Neural cell (in vitro differentiated cells): ENCODE results near the gene AATK. TPM values are rescaled to one million over a fixed set of nuclear protein-coding genes. Genes with fewer than 3 reads are reported as not detected.

Source experiments
- H2AFZ ChIP-seq: fragments of 200-600, 300-800 bp; sonication (generic), shearing (Covaris generic); 2 replicates; pipeline ENCODE4 v1.6.0; 2014; ENCODE audit warnings: low read depth, mild to moderate bottlenecking, antibody characterized with exemption, low read length, moderate library complexity
- H3F3A ChIP-seq: fragments of 200-600 bp; shearing (Covaris generic); 2 replicates; pipeline ENCODE4 v1.6.1; 2016; ENCODE audit warnings: mild to moderate bottlenecking, moderate library complexity, mixed read lengths, antibody characterized with exemption, low read length; ENCODE audit not compliant: insufficient read depth, poor library complexity, severe bottlenecking
- H3K27ac ChIP-seq: fragments of 200-600, 300-800 bp; sonication (generic), shearing (Covaris generic); 2 replicates; pipeline ENCODE4 v1.5.1; 2014; ENCODE audit warnings: mild to moderate bottlenecking, low read length, moderate library complexity
- H3K27me3 ChIP-seq: fragments of 300-800, 200-600 bp; sonication (generic), shearing (Covaris generic); 2 replicates; pipeline ENCODE4 v1.6.0; 2014; ENCODE audit warnings: mild to moderate bottlenecking, low read depth, low read length, moderate library complexity; ENCODE audit not compliant: insufficient read depth
- H3K36me3 ChIP-seq: fragments of 300-800, 200-600 bp; sonication (generic), shearing (Covaris generic); 2 replicates; pipeline ENCODE4 v1.5.1; 2014; ENCODE audit warnings: mild to moderate bottlenecking, antibody characterized with exemption, low read length, moderate library complexity; ENCODE audit not compliant: insufficient read depth
- H3K4me2 ChIP-seq: fragments of 300-800, 200-600 bp; sonication (generic), shearing (Covaris generic); 2 replicates; pipeline ENCODE4 v1.6.0; 2014; ENCODE audit warnings: mild to moderate bottlenecking, low read length
- H3K4me3 ChIP-seq: fragments of 300-800, 200-600 bp; sonication (generic), shearing (Covaris generic); 2 replicates; pipeline ENCODE4 v1.5.1; 2014; ENCODE audit warnings: mild to moderate bottlenecking, low read length, moderate library complexity
- H3K79me2 ChIP-seq: fragments of 200-600 bp; shearing (Covaris generic); replicated peaks from 2 replicates; pipeline ENCODE4 v1.6.0; 2014; ENCODE audit warnings: mild to moderate bottlenecking, low read length, moderate library complexity; ENCODE audit not compliant: insufficient read depth
- H3K9ac ChIP-seq: fragments of 300-800, 200-600 bp; sonication (generic), shearing (Covaris generic); 2 replicates; pipeline ENCODE4 v1.6.1; 2016; ENCODE audit warnings: mild to moderate bottlenecking, low read length, mixed read lengths
- H3K9me2 ChIP-seq: fragments of 200-600 bp; shearing (Covaris generic); 2 replicates; pipeline ENCODE4 v1.6.1; 2016; ENCODE audit warnings: mild to moderate bottlenecking, low read length, mixed read lengths; ENCODE audit not compliant: insufficient read depth
- H3K9me3 ChIP-seq: fragments of 200-600, 300-800 bp; sonication (generic), shearing (Covaris generic); 2 replicates; pipeline ENCODE4 v1.6.1; 2016; ENCODE audit warnings: mild to moderate bottlenecking, mixed run types, low read length, moderate library complexity, mixed read lengths
- H4K20me1 ChIP-seq: fragments of 200-600 bp; shearing (Covaris generic); 2 replicates; pipeline ENCODE4 v1.6.1; 2016; ENCODE audit warnings: mild to moderate bottlenecking, mixed run types; ENCODE audit not compliant: insufficient read depth
- EP300 ChIP-seq: fragments of 450-650 bp; conservative IDR thresholded peaks from 2 replicates; pipeline ENCODE4 v1.6.1; 2014; ENCODE audit warnings: antibody characterized with exemption, mild to moderate bottlenecking, moderate library complexity; ENCODE audit not compliant: poor library complexity, severe bottlenecking
- EZH2 ChIP-seq: fragments of 200-600, 300-800 bp; shearing (Covaris generic), sonication (generic); IDR thresholded peaks from 2 replicates; pipeline ENCODE4 v1.6.1; 2014; ENCODE audit warnings: antibody characterized with exemption, low read length, borderline replicate concordance, mild to moderate bottlenecking; ENCODE audit not compliant: insufficient read depth, poor library complexity, severe bottlenecking
- MXI1 ChIP-seq: fragments of 450-650 bp; conservative IDR thresholded peaks from 2 replicates; pipeline ENCODE4 v1.6.1; 2014; ENCODE audit warnings: antibody characterized with exemption, mild to moderate bottlenecking; ENCODE audit not compliant: poor library complexity, severe bottlenecking
- POLR2AphosphoS5 ChIP-seq: IDR thresholded peaks from 2 replicates; pipeline ENCODE4 v1.6.1; 2012
- RAD21 ChIP-seq: fragments of 450-650 bp; conservative IDR thresholded peaks from 2 replicates; pipeline ENCODE4 v1.6.1; 2014; ENCODE audit warnings: antibody characterized with exemption, mild to moderate bottlenecking, moderate library complexity
- REST ChIP-seq: IDR thresholded peaks from 2 replicates; pipeline ENCODE4 v1.6.1; 2012; ENCODE audit warnings: borderline replicate concordance
- SMC3 ChIP-seq: fragments of 450-650 bp; conservative IDR thresholded peaks from 2 replicates; pipeline ENCODE4 v1.6.1; 2014; ENCODE audit warnings: antibody characterized with exemption, mild to moderate bottlenecking, moderate library complexity; ENCODE audit not compliant: poor library complexity
- TAF1 ChIP-seq: IDR thresholded peaks from 2 replicates; pipeline ENCODE4 v1.6.1; 2012; ENCODE audit warnings: low read depth
- polyA plus RNA-seq: library from polyadenylated mRNA; depleted of rRNA; stranded (reverse); fragments of >200 nt; gene quantifications from 2 replicates; pipeline ENCODE4 v1.2.3, GENCODE V29; 2014
- TF ChIP-seq, protein P1 (sequence below): fragments of 450-650 bp; IDR thresholded peaks from 2 replicates; pipeline ENCODE4 v1.5.1; 2014; ENCODE audit warnings: antibody characterized with exemption, mild to moderate bottlenecking, moderate library complexity; ENCODE audit not compliant: poor library complexity, severe bottlenecking

AATK gene
- polyA plus RNA-seq, 1 donor from 2014 or later = 11.1 TPM

DNA sequence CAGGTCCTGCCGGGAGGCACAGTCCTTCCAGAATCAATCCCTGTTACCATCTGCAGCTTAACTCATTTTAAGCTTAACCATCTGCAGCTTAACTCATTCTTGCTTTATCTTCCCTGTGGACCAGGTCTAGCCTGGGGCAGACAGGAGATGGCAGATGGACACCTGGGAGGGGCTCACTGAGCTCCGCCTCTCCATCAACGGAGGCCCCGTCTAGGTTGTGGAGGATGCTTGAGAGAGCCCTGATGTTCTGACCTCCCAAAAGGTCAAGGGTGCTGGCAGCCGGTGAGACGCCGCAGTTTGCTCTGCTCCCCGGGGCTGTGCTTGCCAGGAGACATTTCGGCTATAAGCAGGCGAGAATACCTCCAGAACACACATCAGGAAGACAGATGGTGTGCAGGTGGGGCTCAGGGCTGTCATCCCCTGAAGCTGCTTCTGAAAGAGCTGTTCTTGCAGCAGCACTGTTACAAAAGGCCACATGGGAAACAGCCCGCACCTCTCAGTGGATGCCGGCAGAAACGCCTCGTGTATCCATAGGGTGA is 89.8 kb downstream of the AATK start:
- H3K9me3 ChIP-seq = no peaks in the 10 kb centered on the region
- no peak overlapping the region for H2AFZ ChIP-seq
- no peaks in the 10 kb centered on the region for H3K9me2 ChIP-seq
- no peak overlapping the region for H3K27ac ChIP-seq
- no peaks in the 10 kb centered on the region for H4K20me1 ChIP-seq
- no peak overlapping the region for H3K9ac ChIP-seq
- no peak overlapping the region for H3K4me3 ChIP-seq
- no peaks in the 10 kb centered on the region for H3K79me2 ChIP-seq
- no peaks in the 10 kb centered on the region for H3F3A ChIP-seq
- no peaks in the 10 kb centered on the region for H3K36me3 ChIP-seq
- H3K27me3 ChIP-seq = no peaks in the 10 kb centered on the region
- TF ChIP-seq, protein P1, sequence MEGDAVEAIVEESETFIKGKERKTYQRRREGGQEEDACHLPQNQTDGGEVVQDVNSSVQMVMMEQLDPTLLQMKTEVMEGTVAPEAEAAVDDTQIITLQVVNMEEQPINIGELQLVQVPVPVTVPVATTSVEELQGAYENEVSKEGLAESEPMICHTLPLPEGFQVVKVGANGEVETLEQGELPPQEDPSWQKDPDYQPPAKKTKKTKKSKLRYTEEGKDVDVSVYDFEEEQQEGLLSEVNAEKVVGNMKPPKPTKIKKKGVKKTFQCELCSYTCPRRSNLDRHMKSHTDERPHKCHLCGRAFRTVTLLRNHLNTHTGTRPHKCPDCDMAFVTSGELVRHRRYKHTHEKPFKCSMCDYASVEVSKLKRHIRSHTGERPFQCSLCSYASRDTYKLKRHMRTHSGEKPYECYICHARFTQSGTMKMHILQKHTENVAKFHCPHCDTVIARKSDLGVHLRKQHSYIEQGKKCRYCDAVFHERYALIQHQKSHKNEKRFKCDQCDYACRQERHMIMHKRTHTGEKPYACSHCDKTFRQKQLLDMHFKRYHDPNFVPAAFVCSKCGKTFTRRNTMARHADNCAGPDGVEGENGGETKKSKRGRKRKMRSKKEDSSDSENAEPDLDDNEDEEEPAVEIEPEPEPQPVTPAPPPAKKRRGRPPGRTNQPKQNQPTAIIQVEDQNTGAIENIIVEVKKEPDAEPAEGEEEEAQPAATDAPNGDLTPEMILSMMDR = no peak
- no peak overlapping the region for H3K4me2 ChIP-seq

DNA sequence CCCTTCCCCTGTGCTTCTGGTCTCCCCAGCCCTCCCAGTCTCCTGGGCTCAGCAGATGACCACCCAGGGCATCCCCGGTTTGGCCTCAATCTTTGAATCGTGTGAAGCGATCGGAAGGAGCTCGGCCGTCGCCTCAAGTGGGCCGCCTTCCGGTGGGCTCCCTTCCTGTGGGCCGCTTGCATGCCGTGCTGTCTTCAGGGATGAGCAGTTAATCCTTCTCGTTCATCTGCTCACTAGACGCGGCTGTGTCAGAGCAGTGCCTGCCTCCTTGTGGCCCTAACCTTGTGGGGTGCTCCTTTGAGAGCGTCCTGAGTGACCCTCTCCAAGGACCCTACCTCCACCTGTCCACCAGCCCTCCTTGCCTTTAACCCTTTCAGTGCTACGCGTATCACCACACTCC is 90.7 kb downstream of the AATK start:
- H3F3A ChIP-seq = no peaks in the 10 kb centered on the region
- no peak overlapping the region for H3K9ac ChIP-seq
- H4K20me1 ChIP-seq = no peaks in the 10 kb centered on the region
- TF ChIP-seq, protein P1 = no peak
- TF ChIP-seq RAD21 (no peak), SMC3 (no peak), EZH2 (no peak), MXI1 (no peak), TAF1 (no peak), POLR2AphosphoS5 (no peak), EP300 (no peak), REST (no peak)
- no peaks in the 10 kb centered on the region for H3K9me3 ChIP-seq
- no peak overlapping the region for H3K4me2 ChIP-seq
- H3K9me2 ChIP-seq = no peaks in the 10 kb centered on the region
- no peak overlapping the region for H3K27ac ChIP-seq
- H3K4me3 ChIP-seq = no peak overlapping the region
- no peaks in the 10 kb centered on the region for H3K36me3 ChIP-seq
- H2AFZ ChIP-seq = no peak overlapping the region
- no peaks in the 10 kb centered on the region for H3K27me3 ChIP-seq
- H3K79me2 ChIP-seq = no peaks in the 10 kb centered on the region
